Kidney epithelial cell (primary cell): Measurements from ENCODE around the gene PDILT. TPM values are rescaled to one million over a fixed set of nuclear protein-coding genes. Genes with fewer than 3 reads are reported as not detected.

Source experiments
- DNase-seq: peaks from one replicate; pipeline ENCODE4 v3.0.0-alpha.2; 2010; ENCODE audit warnings: low read depth
- H3K27me3 ChIP-seq: 2 replicates; pipeline ENCODE4 v1.6.0; 2011; ENCODE audit warnings: low read length; ENCODE audit not compliant: control insufficient read depth, insufficient read depth
- H3K36me3 ChIP-seq: 2 replicates; pipeline ENCODE4 v1.5.1; 2011; ENCODE audit warnings: low read length; ENCODE audit not compliant: control insufficient read depth, insufficient read depth
- H3K4me3 ChIP-seq: 2 replicates; pipeline ENCODE4 v1.5.1; 2011; ENCODE audit warnings: low read depth, mild to moderate bottlenecking, control low read depth, low read length
- total RNA-seq: library from RNA; depleted of rRNA; stranded (reverse); fragments of >200 nt; gene quantifications from 2 replicates; pipeline ENCODE4 v1.2.3, GENCODE V29; 2015
- TF ChIP-seq, protein P1 (sequence below): IDR thresholded peaks from 2 replicates; pipeline ENCODE4 v1.5.1; 2011; ENCODE audit warnings: mild to moderate bottlenecking, moderate library complexity, low read length, control low read depth, inconsistent platforms; ENCODE audit not compliant: insufficient read depth, poor library complexity, severe bottlenecking

The PDILT gene
- total RNA-seq, 1 donor from 2014 or later, result not detected

DNA sequence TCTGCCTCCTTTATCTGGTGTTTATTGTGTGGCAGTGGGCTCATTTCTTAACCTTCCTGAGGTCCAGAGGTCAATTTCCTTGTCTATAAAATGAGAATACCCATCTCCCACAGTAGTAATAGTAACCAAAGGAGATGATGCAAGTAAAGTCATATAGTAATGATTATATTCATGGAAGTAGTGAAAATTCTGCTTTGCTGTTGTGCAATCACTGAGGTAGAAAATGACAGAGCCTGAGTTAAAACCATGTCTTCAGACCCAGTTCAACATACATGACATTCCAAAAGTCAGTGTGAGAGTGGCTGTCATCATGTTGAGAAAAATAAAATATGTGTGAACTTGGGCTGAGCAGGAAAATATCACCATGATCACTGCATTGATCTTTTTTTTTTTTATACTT lies 51.2 kb downstream of the PDILT start:
- peaks cover 10% of the 10 kb centered on the region for H3K27me3 ChIP-seq
- no peak overlapping the region for H3K4me3 ChIP-seq
- no peak for DNase-seq
- TF ChIP-seq, protein P1, sequence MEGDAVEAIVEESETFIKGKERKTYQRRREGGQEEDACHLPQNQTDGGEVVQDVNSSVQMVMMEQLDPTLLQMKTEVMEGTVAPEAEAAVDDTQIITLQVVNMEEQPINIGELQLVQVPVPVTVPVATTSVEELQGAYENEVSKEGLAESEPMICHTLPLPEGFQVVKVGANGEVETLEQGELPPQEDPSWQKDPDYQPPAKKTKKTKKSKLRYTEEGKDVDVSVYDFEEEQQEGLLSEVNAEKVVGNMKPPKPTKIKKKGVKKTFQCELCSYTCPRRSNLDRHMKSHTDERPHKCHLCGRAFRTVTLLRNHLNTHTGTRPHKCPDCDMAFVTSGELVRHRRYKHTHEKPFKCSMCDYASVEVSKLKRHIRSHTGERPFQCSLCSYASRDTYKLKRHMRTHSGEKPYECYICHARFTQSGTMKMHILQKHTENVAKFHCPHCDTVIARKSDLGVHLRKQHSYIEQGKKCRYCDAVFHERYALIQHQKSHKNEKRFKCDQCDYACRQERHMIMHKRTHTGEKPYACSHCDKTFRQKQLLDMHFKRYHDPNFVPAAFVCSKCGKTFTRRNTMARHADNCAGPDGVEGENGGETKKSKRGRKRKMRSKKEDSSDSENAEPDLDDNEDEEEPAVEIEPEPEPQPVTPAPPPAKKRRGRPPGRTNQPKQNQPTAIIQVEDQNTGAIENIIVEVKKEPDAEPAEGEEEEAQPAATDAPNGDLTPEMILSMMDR, result no peak
- no peaks in the 10 kb centered on the region for H3K36me3 ChIP-seq

DNA sequence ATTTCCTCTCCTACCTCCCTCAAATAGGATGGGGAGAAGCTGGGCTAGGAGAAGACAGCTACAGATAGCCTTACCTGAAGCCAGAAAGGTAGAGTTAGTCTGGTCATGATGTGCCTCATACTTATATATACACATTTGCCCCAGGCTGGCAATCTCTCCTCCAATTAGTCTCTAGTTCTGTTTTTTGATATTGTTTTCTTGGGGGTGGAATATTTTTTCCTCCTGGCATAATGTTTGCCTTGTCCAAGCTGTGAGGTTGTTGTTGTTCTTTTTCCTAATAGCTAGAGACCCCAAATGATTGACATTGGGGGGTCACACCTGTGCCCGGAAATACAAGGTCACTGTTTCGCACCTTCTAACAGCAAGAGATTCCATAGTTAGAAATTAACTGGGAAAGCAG lies 51.9 kb downstream of the PDILT start, which contains the start of gene UMOD:
TSS of gene UMOD (minus strand) at position 101 of the 400 bp plus-strand sequence. CDS start 1,978 bp downstream, outside the sequence.
- Histone ChIP-seq H3K4me3 (no peak within 1 kb of the TSS), H3K36me3 (no peaks in the 10 kb centered on the region), H3K27me3 (peaks cover 14% of the 10 kb centered on the region)
- TF ChIP-seq, protein P1, result no peak
- no peak for DNase-seq

DNA sequence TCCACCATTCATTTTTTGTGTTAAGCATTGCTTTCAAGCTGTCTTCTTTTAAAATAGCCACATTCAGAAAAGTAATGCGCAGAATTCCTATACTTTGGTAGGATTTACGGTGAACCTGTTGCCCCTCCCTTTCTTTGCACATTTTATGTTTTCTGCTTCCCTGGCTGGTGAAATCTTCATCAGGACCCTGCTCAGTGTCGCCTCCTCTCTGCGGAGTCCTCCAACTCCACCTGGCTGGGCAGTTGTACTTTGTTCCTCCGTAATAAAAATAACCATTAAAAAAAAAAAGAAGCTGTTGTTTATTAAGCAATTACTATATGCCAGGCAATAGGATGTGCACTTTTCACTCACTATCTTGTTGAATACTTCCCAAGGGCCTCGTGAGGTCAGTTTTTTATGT lies 54.9 kb downstream of the PDILT start:
- Histone ChIP-seq H3K36me3 (no peaks in the 10 kb centered on the region), H3K4me3 (no peak overlapping the region), H3K27me3 (peaks cover 14% of the 10 kb centered on the region)
- no peak for DNase-seq
- TF ChIP-seq, protein P1, result peak; percentile 10

DNA sequence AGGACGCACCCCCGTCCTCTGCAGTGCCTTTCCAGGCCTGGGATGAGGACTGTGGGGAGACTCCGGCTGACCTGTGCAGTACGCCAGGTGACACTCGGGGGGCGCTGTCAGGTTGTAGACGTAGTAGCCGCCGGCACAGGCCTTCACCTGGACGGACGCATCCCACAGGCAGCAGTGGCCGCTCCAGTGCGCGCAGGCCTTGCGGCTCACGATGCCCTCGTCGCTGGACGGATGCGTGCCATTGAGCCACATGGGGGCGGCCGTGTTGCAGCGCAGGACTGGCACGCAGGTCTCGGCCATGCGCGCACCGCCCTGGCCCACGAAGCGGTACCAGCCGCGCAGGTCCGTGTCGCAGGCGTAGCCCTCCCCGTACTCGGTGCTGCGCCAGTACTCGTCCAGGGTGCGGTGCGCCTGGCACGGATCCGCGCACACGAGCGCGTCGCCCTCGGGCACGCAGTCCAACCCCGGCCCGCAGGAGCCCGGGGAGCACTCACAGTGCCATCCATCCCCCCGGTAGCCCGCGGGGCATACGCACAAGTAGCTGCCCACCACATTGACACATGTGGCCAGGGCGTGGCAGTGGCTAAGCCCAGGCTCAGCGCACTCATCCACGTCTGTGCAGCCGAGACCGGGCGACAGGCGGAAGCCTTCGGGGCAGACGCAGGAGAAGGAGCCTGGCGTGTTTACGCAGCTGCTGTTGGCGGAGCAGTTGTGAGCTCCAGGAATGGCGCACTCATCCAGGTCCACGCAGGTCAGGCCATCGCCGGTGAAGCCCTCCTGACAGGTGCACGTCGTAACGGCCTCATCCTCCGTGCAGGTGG lies 56.0 kb downstream of the PDILT start:
- no peak for DNase-seq
- H3K4me3 ChIP-seq, result no peak overlapping the region
- peaks cover 14% of the 10 kb centered on the region for H3K27me3 ChIP-seq
- TF ChIP-seq, protein P1, result peak; percentile 12
- H3K36me3 ChIP-seq, result no peaks in the 10 kb centered on the region

DNA sequence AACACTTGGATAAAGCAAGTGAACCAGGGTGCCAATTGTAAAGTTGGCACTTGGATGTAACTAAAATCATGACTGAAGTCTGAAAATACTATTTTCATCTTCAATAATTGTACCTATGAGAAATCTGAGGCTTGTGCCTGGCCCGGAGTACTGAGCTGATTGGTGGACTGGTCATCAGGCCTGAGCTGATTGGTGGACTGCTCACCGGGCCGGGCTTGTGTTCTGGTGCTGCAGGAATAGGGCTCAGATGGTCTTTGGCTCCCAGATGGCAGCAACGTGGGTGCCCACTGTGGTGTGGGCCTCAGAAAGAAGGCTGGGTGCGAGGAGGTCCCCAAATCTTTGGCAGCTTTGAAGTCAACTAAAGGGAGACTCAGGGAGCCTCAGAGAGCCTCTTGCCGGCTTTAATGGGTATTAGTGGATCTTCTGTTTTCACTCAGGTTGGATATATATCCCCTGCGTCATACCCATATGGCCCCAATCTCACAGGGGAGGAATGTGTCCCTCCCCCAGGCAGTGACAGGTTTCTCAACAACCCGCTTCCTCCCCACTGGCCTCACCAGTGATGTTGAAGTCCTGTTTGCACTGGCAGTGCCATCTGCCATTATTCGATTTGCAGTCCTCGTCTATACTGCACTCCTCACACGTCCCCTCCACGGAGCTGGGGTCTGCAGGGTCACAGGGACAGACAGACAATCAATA lies 56.7 kb downstream of the PDILT start:
- no peak for DNase-seq
- Histone ChIP-seq H3K27me3 (peaks cover 11% of the 10 kb centered on the region), H3K4me3 (no peak overlapping the region), H3K36me3 (no peaks in the 10 kb centered on the region)
- TF ChIP-seq, protein P1, result no peak
